BE2C (cell line): ENCODE results near the gene MKS1.

Source experiments
- DNase-seq: peaks from one replicate; pipeline ENCODE4 v3.0.0-alpha.2; 2020
- H3K27me3 ChIP-seq: fragments of 250-450 bp; sonication (Bioruptor Pico); 2 replicates; pipeline ENCODE4 v1.5.1; 2020; ENCODE audit warnings: mild to moderate bottlenecking
- H3K36me3 ChIP-seq: fragments of 250-450 bp; sonication (Bioruptor Pico); 2 replicates; pipeline ENCODE4 v1.5.1; 2020; ENCODE audit warnings: mild to moderate bottlenecking
- H3K4me1 ChIP-seq: fragments of 250-450 bp; sonication (Bioruptor Pico); 2 replicates; pipeline ENCODE4 v1.5.1; 2020
- H3K4me3 ChIP-seq: 2 replicates; pipeline ENCODE4 v1.5.1; 2011; ENCODE audit warnings: low read depth, low read length
- H3K9me3 ChIP-seq: fragments of 250-450 bp; sonication (Bioruptor Pico); 2 replicates; pipeline ENCODE4 v1.5.1; 2020
- TF ChIP-seq, protein P1 (sequence below): IDR thresholded peaks from 2 replicates; pipeline ENCODE4 v1.5.1; 2012; ENCODE audit warnings: mild to moderate bottlenecking, low read depth, low read length

Gene MKS1

DNA sequence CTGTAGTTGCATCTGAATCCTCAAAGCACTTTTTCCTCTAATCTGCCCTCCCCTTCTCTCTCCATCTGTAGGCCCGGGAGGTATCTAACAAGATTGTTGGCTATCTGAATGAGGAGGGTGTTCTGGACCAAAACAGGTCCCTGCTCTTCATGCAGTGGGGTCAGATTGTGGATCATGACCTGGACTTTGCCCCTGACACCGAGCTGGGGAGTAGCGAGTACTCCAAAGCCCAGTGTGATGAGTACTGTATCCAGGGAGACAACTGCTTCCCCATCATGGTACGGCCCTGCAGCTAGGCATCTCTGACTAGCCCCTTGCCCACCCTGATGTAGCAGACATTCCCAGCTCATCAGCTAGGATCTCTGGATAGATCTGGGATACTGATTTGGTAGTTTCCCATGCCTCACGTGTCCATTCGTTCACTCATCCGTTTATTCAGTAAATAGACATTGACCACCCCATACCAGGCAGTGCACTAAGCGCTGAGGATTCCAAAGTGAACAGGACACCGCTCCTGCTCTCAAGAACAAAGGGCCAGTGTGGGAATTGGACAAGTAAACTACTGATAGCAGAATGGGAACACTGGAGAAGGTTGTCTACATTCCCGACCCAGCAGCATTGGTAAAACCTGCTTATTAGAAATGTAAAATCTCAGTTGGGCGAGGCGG, 31.4 kb upstream of the MKS1 start:
- no peak for DNase-seq
- no peaks in the 10 kb centered on the region for H3K36me3 ChIP-seq
- no peak overlapping the region for H3K4me3 ChIP-seq
- TF ChIP-seq, protein P1, sequence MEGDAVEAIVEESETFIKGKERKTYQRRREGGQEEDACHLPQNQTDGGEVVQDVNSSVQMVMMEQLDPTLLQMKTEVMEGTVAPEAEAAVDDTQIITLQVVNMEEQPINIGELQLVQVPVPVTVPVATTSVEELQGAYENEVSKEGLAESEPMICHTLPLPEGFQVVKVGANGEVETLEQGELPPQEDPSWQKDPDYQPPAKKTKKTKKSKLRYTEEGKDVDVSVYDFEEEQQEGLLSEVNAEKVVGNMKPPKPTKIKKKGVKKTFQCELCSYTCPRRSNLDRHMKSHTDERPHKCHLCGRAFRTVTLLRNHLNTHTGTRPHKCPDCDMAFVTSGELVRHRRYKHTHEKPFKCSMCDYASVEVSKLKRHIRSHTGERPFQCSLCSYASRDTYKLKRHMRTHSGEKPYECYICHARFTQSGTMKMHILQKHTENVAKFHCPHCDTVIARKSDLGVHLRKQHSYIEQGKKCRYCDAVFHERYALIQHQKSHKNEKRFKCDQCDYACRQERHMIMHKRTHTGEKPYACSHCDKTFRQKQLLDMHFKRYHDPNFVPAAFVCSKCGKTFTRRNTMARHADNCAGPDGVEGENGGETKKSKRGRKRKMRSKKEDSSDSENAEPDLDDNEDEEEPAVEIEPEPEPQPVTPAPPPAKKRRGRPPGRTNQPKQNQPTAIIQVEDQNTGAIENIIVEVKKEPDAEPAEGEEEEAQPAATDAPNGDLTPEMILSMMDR, result no peak
- no peaks in the 10 kb centered on the region for H3K4me1 ChIP-seq
- peaks cover 53% of the 10 kb centered on the region for H3K27me3 ChIP-seq
- peaks cover 4% of the 10 kb centered on the region; the same call in 1 of the 2 replicates for H3K9me3 ChIP-seq

DNA sequence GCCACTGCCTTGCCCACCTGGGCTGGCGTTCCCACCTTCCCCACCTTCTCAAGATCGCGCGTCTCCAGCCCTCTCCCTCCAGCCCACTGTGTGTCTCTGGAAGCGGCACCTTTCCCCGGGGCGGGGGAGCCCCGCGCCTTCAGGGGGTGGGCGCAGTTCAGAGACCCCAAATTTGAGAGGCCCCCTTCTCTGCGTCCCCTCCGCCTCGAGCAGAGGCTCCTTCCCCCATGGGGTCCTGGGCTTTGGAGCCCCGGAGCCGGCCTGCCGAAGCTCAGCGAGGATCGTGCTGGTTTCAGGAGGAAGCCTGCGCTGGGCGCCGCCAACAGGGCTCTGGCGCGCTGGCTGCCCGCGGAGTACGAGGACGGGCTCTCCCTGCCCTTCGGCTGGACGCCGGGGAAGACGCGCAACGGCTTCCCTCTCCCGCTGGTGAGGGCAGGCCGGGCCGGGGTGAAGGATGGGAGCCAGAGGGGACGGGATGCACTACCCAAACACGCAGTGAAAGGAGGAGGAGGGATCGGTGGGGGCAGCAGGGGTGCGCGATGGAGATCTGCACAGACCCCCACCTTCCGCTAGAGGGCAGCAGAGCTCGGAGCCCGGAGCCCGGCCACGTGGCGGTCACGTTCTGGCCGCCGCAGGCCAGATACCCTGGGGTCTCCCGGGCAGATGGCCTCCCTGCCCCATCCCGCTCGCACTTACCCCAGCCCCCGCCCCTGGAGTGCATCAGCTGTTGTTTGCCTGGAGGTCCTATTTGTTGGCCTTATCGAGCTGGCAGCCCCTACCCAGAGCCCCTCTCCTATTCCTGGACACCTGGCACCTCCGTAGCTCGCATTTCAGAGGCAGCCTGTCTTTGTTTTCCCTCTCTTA, 30.4 kb upstream of the MKS1 start:
- Histone ChIP-seq H3K27me3 (peaks cover 56% of the 10 kb centered on the region), H3K36me3 (no peaks in the 10 kb centered on the region), H3K4me1 (no peaks in the 10 kb centered on the region), H3K9me3 (peaks cover 4% of the 10 kb centered on the region; the same call in 1 of the 2 replicates), H3K4me3 (peak overlapping the region; percentile 38)
- DNase-seq, result peak; percentile 71
- TF ChIP-seq, protein P1, result peak; percentile 83

DNA sequence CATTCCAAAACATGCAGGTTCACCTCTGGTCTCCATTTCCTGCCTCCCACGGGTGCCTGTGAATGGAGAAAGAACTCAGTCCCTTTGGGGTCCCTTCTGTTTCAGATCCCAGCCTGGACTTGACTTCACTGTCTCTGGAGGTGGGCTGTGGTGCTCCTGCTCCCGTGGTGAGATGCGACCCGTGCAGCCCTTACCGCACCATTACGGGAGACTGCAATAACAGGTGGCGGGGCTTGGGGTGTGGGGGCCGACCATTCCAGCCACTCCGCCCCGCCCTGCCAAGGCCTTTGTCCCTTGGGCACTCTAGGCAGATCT, 29.9 kb upstream of the MKS1 start:
- TF ChIP-seq, protein P1, result no peak
- no peaks in the 10 kb centered on the region for H3K4me1 ChIP-seq
- no peak for DNase-seq
- no peaks in the 10 kb centered on the region for H3K36me3 ChIP-seq
- H3K4me3 ChIP-seq, result no peak overlapping the region
- peaks cover 60% of the 10 kb centered on the region for H3K27me3 ChIP-seq
- H3K9me3 ChIP-seq, result peaks cover 4% of the 10 kb centered on the region; the same call in 1 of the 2 replicates

DNA sequence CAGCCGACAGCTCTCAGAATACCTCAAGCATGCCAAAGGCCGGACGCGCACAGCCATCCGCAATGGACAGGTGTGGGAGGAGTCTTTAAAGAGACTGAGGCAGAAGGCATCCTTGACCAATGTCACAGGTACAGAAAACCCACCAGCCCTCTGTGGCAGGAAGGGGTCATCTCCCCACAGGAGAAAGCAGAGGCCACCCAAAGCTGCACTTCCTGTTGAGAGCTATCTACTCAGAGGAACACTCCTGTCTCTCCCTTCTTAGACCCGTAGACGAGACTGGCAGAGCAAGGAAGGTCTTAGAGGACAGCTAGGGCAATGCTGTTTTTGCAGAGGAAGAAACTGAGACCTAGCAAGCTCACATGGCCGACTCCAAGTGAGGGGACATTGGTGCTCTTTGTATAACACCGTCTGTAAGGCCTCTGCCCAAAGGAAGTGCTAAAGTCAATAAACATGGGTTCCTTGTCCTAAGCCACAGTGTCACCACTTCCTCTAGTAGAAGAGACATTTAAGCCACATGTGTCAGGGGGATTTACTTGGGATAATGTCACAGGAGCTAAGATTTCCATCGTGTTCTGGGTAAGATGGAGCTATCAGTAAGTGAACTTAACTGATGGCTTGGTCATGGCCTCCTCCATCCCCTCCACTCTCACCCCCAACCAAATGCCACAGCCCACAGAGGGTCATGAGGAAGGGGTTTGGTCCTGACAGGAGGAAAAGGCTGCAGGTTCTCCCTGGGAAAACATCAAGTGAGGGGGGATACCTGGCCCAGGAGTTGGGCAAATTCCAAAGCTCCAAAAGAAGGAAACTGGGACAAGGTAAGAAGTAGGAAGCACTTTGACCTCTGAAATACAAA, 28.7 kb upstream of the MKS1 start:
- Histone ChIP-seq H3K4me3 (no peak overlapping the region), H3K4me1 (no peaks in the 10 kb centered on the region), H3K27me3 (peaks cover 68% of the 10 kb centered on the region), H3K9me3 (peaks cover 4% of the 10 kb centered on the region; the same call in 1 of the 2 replicates), H3K36me3 (no peaks in the 10 kb centered on the region)
- no peak for DNase-seq
- TF ChIP-seq, protein P1, result no peak

DNA sequence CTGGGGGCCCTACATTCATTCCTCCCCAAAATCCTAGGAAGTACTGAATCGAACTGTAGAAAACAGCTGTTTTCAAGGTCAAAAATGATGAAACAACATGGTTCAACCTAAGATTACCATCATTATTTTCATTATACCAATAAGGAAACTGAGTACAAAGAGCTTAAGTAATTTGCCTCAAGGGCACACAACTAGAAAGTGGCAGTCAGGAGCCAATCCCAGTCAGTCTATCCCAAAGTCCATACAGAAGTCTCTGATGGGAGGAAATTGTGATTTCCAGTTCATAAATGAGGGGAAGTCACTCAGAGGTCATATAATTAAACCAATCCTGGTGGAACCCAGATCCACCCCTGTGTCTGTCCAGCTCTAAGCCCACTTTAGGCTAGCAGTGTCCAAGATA, 27.7 kb upstream of the MKS1 start:
- H3K4me3 ChIP-seq, result no peak overlapping the region
- DNase-seq, result no peak
- peaks cover 4% of the 10 kb centered on the region; the same call in 1 of the 2 replicates for H3K9me3 ChIP-seq
- peaks cover 70% of the 10 kb centered on the region for H3K27me3 ChIP-seq
- H3K4me1 ChIP-seq, result no peaks in the 10 kb centered on the region
- TF ChIP-seq, protein P1, result no peak
- no peaks in the 10 kb centered on the region for H3K36me3 ChIP-seq
